ENCODE results near the gene RASA2. TPM values are rescaled to one million over a fixed set of nuclear protein-coding genes. Genes with fewer than 3 reads are reported as not detected.

The RASA2 gene
- total and polyA plus RNA-seq, 8 donors: 2.6 to 32.1 (median 10.9) TPM

- TF ChIP-seq EP300 (IDR thresholded peaks at IDR 0.05) (no peak), CTCF (IDR thresholded peaks at IDR 0.05) (no peak), POLR2AphosphoS5 (IDR thresholded peaks at IDR 0.05) (no peak), POLR2A (IDR thresholded peaks at IDR 0.05) (no peak)
- Histone ChIP-seq H3K27me3 (peaks cover 0 to 41% (median 26%) of the 10 kb centered on the region in 3 donors), H3K36me3 (no peaks in the 10 kb centered on the region), H3K9me3 (peaks cover 0 to 5% (median 2%) of the 10 kb centered on the region in 4 donors), H3K27ac (peak overlapping the region in 4 of 5 donors; percentile 2 to 83 (median 54)), H3K4me1 (peaks cover 9 to 26% (median 17%) of the 10 kb centered on the region in 4 donors), H3K4me3 (peak overlapping the region; percentile 55 to 69 (median 57))
- peak; percentile 64 to 83 for DNase-seq
- WGBS, 5 donors: 1 to 6% (median 2%) methylated on average over 28 to 64 of the region's 64 CpGs
- intact Hi-C loops (cut with DNase I; ENCODE audit: low total_unique reads): no loop called here
Measured at GRCh38 chr3:141659821-141660613, 173.2 kb downstream of the RASA2 start.

DNA sequence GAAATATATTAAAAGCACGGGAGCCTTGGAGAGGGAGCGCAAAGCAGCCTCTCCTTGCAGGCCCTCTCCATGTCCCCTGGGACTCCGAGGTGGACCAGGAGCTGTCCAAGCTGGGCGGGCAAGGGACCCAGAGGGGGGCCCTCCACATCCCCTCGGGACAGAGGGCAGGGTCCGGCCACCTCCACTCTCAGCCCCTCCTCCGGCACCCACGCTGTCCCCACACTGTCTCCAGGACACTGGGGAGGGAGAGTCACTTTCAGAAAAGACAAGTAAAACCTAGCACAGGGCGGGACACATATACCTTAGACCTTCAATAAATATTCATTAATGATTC lies 173.8 kb downstream of the RASA2 start:
- WGBS, 5 donors: 22 to 41% (median 33%) methylated on average over 8 to 9 of the region's 9 CpGs
- no peak for DNase-seq
- Histone ChIP-seq H3K27me3 (peaks cover 0 to 41% (median 26%) of the 10 kb centered on the region in 3 donors), H3K4me1 (peaks cover 9 to 26% (median 17%) of the 10 kb centered on the region in 4 donors), H3K36me3 (no peaks in the 10 kb centered on the region), H3K9me3 (peaks cover 0 to 5% (median 2%) of the 10 kb centered on the region in 4 donors), H3K27ac (peak overlapping the region in 2 of 5 donors; percentile 65 to 83), H3K4me3 (peak overlapping the region; percentile 55 to 69 (median 57))
- intact Hi-C loops (cut with DNase I; ENCODE audit: low total_unique reads): no loop called here
- TF ChIP-seq EP300 (IDR thresholded peaks at IDR 0.05): no peak

DNA sequence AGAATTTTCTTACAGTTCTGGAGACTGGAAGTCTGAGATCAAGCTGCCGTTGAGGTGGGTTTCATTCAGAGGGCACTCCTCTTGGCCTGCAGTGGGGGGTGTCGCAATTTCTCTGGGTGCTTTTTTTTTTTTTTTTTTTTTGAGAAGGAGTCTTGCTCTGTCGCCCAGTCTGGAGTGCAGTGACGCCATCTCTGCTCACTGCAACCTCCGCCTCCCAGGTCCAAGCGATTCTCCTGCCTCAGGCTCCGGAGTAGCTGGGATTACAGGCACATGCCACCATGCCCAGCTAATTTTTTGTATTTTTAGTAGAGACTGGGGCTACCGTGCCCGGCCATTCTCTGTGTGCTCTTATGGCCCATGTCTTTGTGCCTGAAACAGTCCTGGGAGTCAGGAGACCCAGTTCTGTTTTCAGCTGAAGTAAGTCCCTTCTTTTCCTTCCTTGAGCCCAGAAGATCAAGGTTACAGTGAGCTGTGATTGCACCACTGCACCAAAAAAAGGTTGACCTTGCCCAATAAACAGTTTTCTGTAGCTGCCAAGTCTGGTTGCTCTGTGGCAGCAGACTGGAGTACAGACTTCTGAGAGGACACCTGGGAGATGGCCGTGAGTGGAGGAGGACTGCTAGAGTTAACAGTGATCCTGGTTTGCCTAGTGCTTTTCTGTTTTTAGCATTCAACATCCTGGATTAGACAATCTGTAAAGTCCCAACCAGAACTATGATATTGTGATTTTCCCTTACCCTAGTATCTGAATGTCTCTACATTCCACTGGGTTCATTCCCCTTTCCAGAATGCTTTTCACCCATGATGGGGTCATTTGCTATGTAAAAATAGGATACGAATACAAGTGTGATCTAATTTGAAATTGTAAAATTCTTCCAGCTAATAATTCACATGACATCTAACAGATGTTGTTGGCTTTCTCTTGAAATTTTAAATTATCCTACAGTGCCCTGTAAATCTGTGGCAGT lies 174.7 kb downstream of the RASA2 start:
- WGBS, 5 donors: 84 to 94% (median 90%) methylated on average over 9 to 11 of the region's 11 CpGs
- peaks cover 0 to 5% (median 2%) of the 10 kb centered on the region in 4 donors for H3K9me3 ChIP-seq

DNA sequence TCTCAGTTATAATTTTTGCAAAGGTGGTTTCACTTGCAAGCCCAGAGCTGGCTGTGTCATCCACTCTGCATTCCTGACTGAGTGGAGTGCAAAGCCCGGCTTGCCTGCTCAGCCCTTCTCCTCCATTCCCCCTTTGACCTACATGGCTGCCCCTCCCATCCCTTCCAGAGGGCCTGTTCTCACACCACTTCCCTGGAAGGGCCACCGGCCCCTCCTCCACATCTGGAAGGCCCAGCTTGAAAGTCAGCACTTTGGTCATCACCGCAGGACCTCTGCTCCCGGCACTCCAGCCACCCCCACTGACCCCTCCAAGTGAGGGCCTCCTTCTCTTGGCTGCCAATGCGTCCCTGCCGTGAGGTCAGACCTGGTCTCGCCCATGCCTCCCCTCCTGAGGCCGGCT lies 177.2 kb downstream of the RASA2 start:
- H3K36me3 ChIP-seq: no peaks in the 10 kb centered on the region
- no peak for TF ChIP-seq CTCF (IDR thresholded peaks at IDR 0.05)
- no peak for TF ChIP-seq POLR2A (IDR thresholded peaks at IDR 0.05)
- no peak for TF ChIP-seq EP300 (IDR thresholded peaks at IDR 0.05)
- TF ChIP-seq POLR2AphosphoS5 (IDR thresholded peaks at IDR 0.05): no peak
- no peak overlapping the region for H3K27ac ChIP-seq
- intact Hi-C loops (cut with DNase I; ENCODE audit: low total_unique reads): no loop called here
- peaks cover 0 to 18% (median 11%) of the 10 kb centered on the region in 3 donors for H3K27me3 ChIP-seq
- H3K4me1 ChIP-seq: peaks cover 9 to 23% (median 17%) of the 10 kb centered on the region in 4 donors
- DNase-seq: peak in 1 of 2 donors; percentile 55
- H3K9me3 ChIP-seq: peaks cover 0 to 6% (median 2%) of the 10 kb centered on the region in 4 donors
- H3K4me3 ChIP-seq: no peak overlapping the region
- 47 to 57% (median 56%) methylated on average over 8 of the region's 8 CpGs for whole genome bisulfite sequencing, 5 donors

More for the DNA sequence above, 174.7 kb downstream of the RASA2 start:
- TF ChIP-seq CTCF (IDR thresholded peaks at IDR 0.05): no peak
- no peak for TF ChIP-seq POLR2A (IDR thresholded peaks at IDR 0.05)
- no peak for TF ChIP-seq POLR2AphosphoS5 (IDR thresholded peaks at IDR 0.05)
- H3K27me3 ChIP-seq: peaks cover 0 to 41% (median 26%) of the 10 kb centered on the region in 3 donors
- no peak overlapping the region for H3K4me3 ChIP-seq
- no peak for DNase-seq
- H3K36me3 ChIP-seq: no peaks in the 10 kb centered on the region
- H3K27ac ChIP-seq: no peak overlapping the region
- H3K4me1 ChIP-seq: peaks cover 9 to 26% (median 17%) of the 10 kb centered on the region in 4 donors
- intact Hi-C loops (cut with DNase I; ENCODE audit: low total_unique reads): no loop called here

Other genes with a start within 250 kb of the RASA2 start
- gene ZBTB38, start 118.5 kb upstream of the RASA2 start, total RNA-seq: 100 to 1,000 TPM in 1 of 5 donors, 10 to 100 TPM in 4; 26.9 to 253 (median 64.3) TPM
- gene ZBTB38, start 118.5 kb upstream of the RASA2 start, polyA plus RNA-seq: 10 to 100 TPM in 1 of 3 donors, 1 to 10 TPM in 2; 5.3 to 10.7 (median 9.5) TPM

Measured in stomach (tissue), 9 donors.